Cardiac fibroblast (primary cell): ENCODE measurements around the gene TMPRSS9.
A peak's percentile ranks its signal among the peaks of the same experiment; 100 is the strongest.
"Not testable (repeated sequence)": the region's sequence is repeated elsewhere in the genome, so short reads cannot be mapped to it uniquely, and the experiment has no call there.

Experiments
- DNase-seq, 2 donors: peaks; one replicate each; pipeline versions ENCODE4 v3.0.0 to v3.0.0-alpha.2; 2010; ENCODE audit warnings: low read depth in 2 of 2
- H3K4me3 ChIP-seq, 2 donors: replicated peaks in 1 of 2; 1 replicate in 1 of 2; 2 replicates in 1 of 2; pipeline ENCODE4 v1.5.1; 2011; ENCODE audit warnings: low read depth in 2 of 2, low read length in 2 of 2, mild to moderate bottlenecking in 2 of 2, moderate library complexity in 1 of 2
- TF ChIP-seq, protein P1 (sequence below): IDR thresholded peaks from one replicate; pipeline ENCODE4 v1.5.1; 2011; ENCODE audit warnings: low read depth, mild to moderate bottlenecking, low read length, inconsistent platforms

TMPRSS9 gene

DNA sequence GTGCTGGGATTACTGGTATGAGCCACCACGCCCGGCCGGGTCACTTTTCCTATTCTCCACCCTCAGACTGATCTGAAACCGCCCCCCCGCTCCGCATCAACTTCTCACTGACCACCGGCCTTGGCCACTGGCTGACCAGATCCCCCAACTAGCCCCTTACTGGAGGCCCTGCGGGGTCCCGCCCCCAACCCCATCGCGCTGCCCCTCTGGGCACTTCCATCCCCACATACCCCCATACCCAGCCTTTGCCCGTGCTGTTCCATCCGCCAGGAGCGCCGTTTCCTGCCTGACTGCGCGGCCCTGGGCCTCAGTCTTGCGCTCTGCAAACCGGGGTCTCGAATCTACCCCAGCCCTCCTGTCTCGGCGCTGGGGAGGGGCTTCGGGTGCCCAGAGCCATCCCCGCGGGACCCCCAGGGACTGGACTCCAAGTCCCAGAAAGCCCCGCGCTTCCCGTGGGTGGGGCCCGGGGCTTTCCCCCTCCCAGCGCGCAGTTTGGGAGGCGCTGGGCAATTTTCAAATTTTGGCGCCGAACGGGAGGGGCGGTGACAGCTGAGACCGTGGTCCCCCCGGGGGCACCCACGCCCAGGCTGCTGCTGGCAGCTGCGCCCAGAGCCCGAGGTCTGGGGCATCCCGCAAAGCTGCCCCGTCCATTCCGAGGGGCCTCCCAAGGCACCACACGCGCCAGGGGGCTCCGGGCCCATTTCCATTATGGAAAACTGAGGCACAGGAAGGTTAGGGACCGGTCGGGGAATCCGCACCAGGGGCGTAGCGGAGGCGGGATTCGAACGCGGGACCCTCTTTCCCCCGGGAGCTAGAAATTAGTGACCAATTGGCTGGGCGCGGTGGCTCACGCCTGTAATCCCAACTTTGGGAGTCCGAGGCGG, 101.9 kb downstream of the TMPRSS9 start:
- peak; percentile 73 for DNase-seq
- TF ChIP-seq, protein P1, sequence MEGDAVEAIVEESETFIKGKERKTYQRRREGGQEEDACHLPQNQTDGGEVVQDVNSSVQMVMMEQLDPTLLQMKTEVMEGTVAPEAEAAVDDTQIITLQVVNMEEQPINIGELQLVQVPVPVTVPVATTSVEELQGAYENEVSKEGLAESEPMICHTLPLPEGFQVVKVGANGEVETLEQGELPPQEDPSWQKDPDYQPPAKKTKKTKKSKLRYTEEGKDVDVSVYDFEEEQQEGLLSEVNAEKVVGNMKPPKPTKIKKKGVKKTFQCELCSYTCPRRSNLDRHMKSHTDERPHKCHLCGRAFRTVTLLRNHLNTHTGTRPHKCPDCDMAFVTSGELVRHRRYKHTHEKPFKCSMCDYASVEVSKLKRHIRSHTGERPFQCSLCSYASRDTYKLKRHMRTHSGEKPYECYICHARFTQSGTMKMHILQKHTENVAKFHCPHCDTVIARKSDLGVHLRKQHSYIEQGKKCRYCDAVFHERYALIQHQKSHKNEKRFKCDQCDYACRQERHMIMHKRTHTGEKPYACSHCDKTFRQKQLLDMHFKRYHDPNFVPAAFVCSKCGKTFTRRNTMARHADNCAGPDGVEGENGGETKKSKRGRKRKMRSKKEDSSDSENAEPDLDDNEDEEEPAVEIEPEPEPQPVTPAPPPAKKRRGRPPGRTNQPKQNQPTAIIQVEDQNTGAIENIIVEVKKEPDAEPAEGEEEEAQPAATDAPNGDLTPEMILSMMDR, result peak; percentile 39
- H3K4me3 ChIP-seq, result peak overlapping the region; percentile 76 to 84

- peak; percentile 96 to 98 for DNase-seq
- TF ChIP-seq, protein P1, result no peak
- H3K4me3 ChIP-seq, result peak overlapping the region; percentile 76 to 84
These were observed 102.8 kb downstream of the TMPRSS9 start for GRCh38 chr19:2462635-2463421.

- not testable (repeated sequence) for DNase-seq, H3K4me3 ChIP-seq
These were observed 103.6 kb downstream of the TMPRSS9 start for GRCh38 chr19:2463694-2464093.

- no peak for DNase-seq
- TF ChIP-seq, protein P1, result no peak
These were observed 104.3 kb downstream of the TMPRSS9 start for GRCh38 chr19:2464389-2464788.

GRCh38 chr19:2468596-2468995, 108.5 kb downstream of the TMPRSS9 start:
- DNase-seq, result no peak
- no peak overlapping the region for H3K4me3 ChIP-seq
- TF ChIP-seq, protein P1, result no peak

More at GRCh38 chr19:2464389-2464788, 104.3 kb downstream of the TMPRSS9 start:
- no peak overlapping the region for H3K4me3 ChIP-seq

DNA sequence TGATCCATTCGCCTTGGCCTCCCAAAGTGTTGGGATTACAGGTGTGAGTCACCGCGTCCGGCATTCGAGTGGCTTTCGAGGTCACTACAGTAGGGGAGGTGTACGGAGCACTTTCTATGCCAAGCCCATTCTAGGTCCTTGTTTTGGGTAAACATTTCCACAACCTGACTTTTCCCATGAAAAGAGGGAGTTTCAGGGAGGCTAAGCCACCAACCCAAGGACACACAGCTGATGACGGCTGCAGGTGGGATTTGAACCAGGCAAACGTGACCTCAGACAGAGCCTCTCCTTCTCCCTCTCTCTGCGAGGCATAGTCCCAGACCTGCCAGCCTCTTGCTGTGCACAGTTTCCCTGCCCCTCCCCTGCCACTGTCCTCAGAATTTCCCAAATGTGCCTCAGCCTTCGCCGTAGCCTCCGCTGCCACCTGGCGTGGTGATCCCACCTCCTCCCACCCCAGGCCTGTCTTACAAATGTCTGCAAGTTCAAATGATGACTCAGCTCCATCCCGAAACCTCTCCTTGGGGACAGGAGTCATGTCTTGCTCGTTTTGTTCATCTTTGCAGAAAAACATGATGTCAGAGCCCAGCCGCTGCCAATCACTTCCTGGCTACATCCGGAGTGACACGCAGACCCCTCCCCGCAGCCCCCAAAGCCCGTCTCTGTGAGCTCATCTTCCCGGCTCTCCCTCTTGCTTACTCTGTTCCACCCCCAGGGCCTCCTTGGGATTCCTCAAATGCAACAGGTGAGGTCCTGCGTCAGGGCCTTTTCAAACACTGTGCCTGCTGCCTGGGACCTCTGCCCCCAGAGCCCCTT, 109.2 kb downstream of the TMPRSS9 start:
- H3K4me3 ChIP-seq, result no peak overlapping the region
- TF ChIP-seq, protein P1, result no peak
- DNase-seq, result peak; percentile 73 to 97

- not testable (repeated sequence) for H3K4me3 ChIP-seq, DNase-seq
These were observed 109.8 kb downstream of the TMPRSS9 start for GRCh38 chr19:2469915-2470200.
